Fibroblast of skin of right quadriceps (primary cell): ENCODE measurements around the gene MCTP1.
"Not testable (repeated sequence)": the region's sequence is repeated elsewhere in the genome, so short reads cannot be mapped to it uniquely, and the experiment has no call there.

Experiments used
- DNase-seq: peaks from one replicate; pipeline ENCODE4 v3.0.0-alpha.2; 2013

Gene MCTP1

DNA sequence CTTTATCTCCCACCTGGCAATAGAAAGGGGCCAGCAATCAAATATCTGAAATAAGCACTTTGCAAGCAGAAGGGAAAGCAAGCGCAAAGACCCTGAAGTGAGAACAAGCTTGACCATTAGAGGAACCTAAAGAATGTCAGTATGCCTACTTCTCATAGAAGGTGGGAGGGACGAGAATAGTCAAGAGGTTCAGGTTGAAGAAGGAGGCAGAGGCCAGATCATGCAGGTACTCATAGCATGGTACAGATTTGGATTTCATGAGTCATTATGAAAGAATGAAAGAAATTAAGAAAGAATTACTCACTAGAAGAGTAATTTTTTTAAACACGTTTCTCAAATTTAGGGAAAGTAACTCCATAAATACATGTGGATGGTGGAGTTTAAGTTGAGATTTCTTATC lies 33.7 kb downstream of the MCTP1 start:
- DNase-seq: no peak

DNA sequence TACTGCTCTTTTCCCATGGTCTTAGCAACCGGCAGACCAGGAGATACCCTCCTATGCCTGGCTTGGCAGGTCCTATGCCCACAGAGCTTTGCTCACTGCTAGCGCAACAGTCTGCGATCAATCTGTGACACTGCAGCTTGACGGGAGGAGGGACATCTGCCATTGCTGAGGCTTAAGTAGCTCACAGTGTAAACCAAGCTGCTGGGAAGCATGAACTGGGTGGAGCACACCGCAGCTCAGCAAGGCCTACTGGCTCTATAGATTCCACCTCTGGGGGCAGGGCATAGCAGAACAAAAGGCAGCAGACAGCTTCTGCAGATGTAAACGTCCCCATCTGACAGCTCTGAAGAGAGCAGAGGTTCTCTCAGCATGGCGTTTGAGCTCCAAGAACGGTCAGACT lies 40.4 kb downstream of the MCTP1 start:
- DNase-seq: no peak

DNA sequence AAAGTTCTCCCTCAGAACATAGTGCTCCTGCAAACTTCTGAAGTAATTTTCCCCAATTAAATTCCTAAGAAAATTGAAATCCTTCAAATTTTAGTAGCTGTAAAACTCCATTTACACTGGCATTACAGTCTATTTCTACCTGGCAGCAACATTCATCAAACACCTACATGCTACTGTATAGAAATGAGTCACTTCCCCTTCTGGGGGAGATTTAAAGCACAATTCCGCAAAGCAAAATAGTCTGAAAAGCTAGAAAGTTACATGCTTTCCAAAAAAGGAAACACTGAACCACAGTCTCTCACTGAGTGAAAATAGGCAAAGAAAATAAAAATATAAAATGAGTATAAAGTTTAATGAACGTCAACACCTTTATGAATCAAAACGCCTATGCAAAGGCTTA lies 43.3 kb downstream of the MCTP1 start:
- DNase-seq: no peak

DNA sequence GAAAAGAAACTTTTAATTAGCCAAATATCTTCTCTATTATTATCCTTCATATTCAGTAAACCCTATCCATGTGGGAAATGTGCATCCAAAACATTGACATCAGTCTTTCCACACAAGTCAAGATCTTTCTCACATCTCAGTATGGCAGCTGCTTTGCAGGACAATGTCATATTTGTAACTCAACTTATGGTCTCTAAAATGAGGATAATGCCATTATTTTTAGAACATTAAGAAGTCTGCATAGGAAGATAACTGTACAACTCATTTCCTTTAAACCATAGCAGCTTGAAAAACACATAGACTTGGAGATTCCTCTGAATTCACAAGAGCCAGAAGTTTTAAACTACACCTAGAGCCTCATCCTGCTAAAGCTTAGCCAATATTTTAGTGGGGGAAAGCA lies 43.7 kb downstream of the MCTP1 start:
- DNase-seq: no peak

DNA sequence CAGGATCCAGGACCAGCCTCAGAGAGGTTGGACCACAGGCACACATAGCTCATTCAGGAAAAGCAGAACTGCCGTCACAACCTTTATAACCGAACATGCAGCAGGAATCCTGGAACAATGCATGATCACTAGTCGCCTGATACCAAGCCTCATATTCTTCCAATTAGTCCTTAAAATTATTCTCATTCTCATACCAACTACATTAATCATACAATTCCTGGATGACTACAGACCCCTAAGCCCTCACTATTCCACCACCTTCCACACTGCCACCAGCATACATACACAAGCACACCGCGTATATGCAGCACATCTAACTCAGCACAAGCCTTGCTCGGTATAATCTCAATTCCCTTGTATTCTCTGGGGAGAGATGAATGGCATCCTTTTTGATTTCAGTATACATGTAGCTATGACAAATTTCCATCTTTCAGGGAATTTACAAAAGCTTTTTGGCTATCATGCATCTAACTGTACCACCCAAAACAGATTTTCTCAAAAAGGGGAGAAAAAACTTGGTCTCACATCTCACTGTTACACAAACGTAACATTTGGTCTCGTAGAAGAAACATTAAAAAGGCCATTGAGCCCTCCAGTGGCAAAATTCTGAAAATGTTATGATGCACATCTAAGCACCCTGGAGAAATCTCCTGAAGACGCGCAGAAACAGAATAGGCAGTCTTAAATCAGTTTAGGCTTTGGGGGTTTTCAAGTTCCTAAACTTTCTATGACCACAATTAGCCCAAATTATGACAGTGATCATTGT lies 46.2 kb downstream of the MCTP1 start:
- peak; percentile 58 for DNase-seq

DNA sequence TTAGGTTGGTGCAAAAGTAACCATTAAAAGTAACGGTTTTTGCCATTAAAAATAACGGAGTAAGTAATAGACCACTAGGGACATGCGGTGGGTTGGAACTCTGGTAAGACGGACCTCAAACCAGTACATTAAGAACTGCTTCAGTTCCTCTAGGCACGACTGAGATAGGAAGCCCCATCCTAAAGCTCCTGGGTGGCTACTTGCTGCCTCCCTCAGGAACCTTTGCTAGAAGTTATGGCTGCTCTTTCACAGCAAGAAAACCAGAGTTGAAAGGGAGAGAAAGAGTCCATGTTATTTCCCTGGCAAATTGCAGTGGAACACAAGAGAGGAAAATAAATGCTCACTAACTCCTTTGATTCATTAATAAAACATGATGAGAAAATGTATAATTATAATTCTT lies 47.6 kb downstream of the MCTP1 start:
- no peak for DNase-seq

DNA sequence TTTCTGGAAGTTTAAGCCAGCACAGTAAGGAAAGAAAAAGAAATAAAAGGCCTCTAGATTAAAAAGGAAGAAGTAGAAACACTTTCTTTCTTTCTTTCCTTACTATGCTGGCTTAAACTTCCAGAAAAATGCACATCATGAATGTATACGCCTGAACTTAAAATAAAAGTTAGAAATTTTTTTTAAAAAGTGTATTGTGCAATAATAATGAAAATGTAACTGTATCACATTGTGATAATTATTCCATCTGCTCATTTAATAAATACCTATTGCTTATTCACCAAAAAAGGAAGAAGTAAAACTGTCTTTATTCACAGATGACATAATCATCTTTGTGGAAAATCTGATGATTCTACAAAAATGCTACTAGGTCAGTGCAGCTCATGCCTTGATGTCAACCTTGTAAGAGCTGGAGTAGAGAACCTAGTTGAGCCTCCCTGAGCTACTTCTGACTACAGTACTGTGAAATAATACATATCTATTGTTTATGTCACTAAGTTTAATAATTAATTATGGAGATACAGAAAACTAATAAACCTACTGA lies 49.4 kb downstream of the MCTP1 start:
- DNase-seq: no peak

DNA sequence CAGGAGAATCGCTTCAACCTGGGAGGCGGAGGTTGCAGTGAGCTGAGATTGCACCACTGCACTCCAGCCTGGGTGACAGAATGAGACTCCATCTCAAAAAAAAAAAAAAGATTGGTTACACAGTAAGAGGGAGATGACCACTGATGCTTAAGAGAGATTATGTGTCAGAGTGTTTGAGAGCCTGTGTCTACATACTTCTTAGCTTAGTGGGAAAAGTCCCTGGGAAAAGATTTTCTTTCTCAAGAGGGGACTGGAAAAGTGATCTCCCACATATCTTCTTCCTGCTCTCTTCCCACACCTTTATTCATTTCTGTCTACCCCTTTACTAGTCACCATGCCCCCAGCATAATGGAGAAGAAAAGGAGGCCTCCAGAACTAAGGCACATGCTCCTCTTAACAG lies 55.2 kb downstream of the MCTP1 start:
- DNase-seq: no peak

DNA sequence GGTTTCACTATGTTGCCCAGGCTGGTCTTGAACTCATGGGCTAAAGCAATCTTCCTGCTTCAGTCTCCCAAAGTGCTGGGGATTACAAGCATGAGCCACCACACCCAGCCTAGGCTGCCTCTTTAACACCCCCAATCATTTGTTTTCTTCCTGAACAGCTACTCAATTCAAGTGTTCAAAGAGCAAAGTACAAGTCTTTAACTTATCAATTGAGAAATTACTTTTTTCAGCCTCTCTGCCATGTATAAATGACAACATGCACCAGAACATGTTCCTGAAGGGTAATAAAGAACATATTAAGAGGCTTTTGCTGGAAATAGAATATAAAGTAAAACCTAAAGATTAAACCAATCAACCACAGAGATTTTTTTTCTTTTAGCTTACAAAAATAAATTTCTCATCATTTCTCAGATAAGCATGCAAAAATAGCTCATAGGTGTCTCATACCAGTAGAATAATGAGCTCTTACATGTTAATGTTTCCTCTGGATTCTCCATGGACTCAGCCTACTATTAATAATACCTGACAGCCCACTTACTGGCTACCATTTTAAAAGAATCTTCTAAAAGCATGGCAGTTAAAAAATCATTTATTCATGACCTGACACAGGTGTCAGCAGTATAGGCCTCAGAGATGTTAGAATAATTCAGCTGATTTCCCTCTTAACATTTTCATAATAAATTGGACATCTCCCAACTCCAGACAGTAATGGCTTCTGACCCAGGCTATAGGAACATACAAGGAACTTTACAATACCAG lies 60.0 kb downstream of the MCTP1 start:
- no peak for DNase-seq

DNA sequence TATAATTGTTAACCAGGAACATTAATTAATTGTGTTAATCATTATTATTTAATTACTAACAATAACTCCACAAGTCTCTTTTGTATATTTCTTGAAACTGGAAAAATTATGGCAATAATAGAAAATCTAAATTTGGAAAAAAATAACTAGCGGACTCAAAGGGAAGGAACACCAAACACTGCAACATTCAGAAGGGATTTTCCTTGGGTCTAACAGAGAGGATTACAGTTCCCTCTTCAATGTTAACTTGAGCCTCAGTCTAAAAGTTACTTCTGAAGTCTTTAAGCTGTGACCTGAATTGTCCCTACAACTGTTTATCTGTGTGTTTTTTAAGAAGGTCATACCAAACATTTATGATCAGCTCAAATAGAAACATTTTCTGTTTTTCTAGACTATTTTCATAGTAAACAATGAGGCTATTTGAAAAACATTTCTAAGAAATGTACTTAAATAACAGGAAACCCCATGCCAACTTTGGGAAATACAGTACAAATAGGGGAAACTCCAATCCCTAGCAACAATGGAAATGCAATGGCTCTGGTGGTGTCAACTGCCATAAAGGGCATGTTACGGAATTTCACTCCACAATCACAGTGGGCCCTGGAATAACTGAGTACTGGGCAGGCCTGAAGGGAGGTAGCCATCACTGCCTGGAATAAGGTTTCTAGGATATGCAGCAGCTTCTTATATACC lies 61.2 kb downstream of the MCTP1 start:
- no peak for DNase-seq

DNA sequence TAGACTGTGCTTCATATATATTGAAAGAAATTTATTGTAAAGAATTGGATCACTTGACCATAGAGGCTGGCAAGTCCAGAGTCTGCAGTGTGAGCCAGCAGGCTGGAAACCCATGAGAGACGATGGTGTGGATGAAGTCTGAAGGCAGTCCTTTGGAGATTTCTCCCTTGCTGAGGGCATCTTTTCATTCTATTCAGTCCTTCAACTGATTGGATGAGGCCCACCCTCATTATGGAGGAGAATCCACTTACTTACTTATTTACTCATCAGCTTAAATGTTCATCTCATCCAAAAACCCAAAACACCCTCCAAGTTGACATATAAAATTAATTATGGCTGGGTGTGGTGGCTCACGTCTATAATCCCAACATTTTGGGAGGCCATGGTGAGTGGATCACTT lies 62.1 kb downstream of the MCTP1 start:
- no peak for DNase-seq

DNA sequence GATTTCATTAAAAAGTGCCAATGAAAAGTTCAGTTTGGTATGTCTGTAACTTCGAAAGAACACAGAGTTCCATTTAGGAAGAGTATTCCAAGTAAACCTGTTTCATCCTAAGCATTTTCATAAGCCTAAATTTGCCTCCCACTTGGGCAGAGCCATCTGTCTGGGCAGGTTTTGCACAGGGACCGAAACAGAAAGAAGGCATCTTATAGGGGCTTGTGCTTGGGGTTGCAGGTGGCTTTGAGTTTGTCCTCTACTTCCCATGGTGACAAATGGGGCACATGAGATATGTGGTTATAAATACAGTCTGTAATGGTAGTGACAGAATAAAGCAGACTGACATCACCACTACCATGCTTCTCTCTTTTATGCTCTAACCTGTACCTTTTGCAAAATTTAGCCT lies 63.7 kb downstream of the MCTP1 start:
- no peak for DNase-seq

DNA sequence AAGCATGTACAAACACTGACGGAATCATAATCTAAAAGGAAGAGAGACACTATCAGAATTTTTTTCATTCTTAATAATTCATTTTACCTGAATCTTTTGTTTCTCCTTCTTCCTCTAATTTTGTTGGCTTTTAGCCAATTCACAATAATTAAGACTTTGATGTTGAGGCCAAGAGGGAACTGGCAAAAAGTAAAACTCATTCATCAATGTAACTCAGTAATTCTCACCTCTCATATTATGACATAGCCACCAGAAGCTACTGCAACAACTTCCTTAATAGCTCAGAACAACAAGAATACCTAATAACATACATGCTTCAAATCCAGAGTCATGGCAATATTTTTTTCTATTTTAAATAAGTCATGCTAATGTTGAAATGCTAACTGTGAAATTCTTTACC lies 64.5 kb downstream of the MCTP1 start:
- no peak for DNase-seq

DNA sequence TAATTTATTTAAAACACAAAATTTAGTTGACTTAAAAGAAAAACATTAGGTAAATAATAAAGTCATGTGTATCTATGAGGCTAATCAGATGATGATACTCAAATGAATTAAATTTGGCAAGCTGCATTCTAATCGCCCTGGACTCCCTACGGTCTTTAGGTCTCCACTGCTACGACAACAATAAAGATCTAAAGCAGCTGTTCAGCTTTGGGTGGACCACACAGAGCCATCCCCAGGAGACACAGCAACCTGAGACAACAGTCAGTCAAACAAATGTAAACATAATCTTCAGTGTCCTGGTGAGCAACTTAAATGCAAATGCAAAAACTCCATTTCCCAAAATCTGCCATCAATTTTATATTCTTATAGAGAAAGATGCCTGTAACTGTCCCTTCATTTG lies 65.5 kb downstream of the MCTP1 start:
- DNase-seq: no peak

DNA sequence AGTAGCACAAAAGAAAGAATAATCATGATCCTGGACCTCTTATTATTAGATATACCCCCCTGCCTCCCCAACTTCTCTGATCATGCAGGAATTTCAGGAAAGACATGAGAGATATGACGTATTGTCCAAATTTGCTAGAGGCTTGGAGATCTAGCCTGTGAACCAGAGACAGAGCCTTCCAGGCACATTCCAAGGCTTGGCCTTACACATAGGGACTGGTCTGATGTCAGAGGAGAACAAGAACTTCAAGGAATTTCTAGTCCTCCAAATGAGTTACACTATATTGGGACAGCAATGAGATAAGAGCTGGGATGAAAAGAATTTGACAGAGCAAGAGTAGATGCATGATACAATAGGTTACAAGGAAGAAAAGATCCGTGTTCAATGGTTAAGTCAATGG lies 67.0 kb downstream of the MCTP1 start:
- DNase-seq: no peak

DNA sequence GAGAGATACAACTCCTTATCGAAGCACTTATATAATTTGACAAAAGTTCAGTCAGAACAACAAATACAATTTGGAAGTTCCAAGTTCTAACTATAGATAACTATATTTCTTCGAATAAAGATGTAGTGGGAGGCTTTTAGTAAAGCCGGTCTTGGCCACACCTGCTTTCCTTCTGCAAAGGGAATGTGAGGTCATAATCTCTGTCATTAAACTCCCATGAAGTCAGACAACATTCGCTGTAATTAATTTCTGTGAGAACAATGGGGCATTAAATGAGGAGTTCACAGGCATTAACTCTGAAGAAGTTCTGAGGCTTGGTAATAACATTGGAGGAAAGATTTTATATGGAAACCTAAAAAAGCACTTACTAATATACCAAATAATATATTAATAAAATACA lies 67.5 kb downstream of the MCTP1 start:
- no peak for DNase-seq

DNA sequence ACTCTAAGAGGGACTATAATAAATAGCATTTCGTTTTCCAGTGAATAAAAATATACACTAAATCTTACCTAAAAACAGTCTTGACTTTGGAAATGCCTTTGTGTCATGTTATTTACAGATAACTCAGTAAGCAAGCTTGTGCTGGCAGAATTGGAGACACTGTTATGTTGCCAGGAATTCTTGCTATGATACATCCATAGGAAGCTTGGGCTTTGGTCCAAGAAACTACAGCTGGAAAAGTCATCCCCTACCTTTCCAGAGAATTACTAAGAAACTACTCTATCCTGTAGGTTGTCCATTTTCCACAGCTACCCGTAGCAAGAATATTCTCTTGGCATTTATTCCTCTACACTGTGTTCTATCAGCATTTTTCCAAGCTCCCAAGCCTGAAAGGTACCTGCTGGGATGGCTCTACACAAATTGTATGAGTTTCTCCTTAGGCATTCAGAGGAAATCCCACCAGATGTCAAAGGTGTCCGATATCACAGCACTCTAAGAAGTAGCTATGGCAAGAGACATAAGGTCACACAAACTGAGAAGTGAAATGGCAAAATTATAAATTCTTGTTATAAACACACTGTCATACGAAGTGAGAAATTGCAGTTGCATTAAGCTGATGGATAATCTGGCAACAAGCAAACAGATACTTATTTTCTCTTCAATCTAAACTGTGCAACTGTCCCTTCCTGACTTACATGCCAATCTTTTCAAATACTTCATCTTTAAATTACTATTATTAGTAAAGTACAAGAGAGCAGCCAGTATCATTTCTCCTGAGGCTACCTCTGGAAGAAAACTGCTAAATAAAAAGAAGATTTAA lies 68.5 kb downstream of the MCTP1 start:
- DNase-seq: peak; percentile 20

DNA sequence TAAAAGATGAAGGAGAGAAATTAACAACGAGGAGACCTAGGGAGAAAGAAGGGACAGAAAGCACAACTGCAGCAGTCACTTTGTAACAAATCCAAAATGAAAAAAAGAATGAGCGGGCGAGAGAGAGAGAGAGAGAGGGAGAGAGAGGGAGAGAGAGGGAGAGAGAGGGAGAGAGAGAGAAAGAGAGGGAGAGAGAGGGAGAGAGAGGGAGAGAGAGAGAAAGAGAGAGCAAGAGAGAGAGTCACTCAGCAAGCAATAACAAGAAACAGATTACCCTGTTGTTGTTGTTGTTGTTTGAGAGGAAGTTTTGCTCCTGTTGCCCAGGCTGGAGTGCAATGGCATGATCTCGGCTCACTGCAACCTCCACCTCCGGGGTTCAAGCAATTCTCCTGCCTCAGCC lies 77.1 kb downstream of the MCTP1 start:
- DNase-seq: not testable (repeated sequence)

DNA sequence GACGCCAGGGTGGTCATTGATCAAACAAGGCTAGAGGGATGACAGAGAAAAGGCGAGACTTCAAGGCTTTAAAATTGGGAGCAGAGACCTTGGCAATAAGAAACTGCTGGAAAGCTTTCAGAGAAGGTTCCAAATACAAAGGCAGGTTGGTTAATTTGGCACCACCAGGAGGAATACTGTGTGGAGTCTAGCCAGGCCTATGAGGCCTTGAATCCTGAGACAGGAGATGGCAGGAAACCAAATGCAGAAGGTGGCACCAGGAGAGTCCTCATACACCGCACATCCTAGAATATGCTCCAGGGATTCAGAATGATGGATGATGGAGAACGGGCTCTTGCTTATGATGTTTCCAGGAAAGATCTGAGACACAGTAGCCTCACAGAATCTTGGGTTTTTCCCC lies 90.0 kb downstream of the MCTP1 start:
- no peak for DNase-seq

DNA sequence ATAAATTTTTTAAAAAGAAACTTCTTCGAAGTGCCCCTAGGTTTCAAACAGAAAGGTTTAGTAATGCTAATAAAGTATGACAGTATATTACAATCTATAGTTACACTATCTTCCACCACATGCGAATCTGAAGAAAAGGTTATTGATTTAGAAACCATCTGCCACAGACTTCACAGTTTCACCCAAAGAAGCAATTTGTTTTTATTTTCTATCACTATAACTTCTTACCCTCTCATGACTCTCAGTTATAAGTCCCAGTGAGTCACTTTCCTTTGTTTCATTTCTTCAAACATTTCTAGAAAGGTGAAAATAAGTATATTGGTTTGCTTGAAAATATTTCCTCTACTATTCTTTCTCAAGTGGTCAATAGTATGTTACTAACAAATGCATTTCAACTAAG lies 93.6 kb downstream of the MCTP1 start:
- DNase-seq: no peak

DNA sequence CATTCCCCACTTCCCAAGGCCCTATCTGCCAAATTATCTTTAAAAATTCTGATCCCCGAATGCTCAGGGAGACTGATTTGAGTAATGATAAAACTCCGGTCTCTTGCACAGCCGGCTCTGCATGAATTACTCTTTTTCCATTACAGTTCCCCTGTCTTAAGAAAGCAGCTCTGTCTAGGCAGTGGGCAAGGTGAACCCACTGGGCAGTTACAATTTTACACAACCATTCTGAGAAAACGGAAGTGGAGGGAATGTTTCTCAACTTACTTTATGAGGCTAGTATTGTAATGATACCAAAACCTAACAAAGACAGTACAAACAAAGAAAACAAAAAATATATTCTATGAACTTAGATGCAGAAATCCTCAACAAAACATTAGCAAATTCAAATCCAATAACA lies 100.0 kb downstream of the MCTP1 start:
- DNase-seq: no peak

DNA sequence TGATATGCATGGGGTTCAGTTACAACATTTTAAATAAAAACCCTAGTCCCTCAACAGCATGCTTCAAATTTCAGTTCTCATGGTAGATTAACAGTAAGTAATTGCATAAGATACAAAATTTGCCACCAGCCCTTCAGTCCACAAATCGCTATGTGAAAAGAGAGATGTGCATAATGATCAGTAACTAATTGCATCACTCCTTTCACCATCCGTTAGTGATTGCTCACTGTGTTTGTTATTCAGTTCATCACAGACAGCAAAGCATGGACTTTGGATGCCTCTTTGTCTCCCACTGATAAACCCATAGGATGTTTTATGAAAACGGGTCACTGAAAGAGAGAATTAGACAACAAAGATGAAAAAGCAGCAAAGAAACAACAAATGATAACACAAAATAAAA lies 103.2 kb downstream of the MCTP1 start:
- DNase-seq: no peak
